ENCODE data around the gene ABHD16A. TPM values are rescaled to one million over a fixed set of nuclear protein-coding genes. Genes with fewer than 3 reads are reported as not detected.

Gene ABHD16A
- total and polyA plus RNA-seq, 2 of the 13 experiments (the other 11 are each of a cell fraction or from before 2014, with no cell fraction given), result 43.5 to 45.4 TPM

- TF ChIP-seq ZHX2 (IDR thresholded peaks at IDR 0.05; ENCODE audit: low read depth) (peak; percentile 49; the same call in 1 of the 2 replicates), ZHX2 (CRISPR knock-in tag; IDR thresholded peaks at IDR 0.05; ENCODE audit: borderline replicate concordance) (no peak), SOX5 (CRISPR knock-in tag; IDR thresholded peaks at IDR 0.05; ENCODE audit: borderline replicate concordance) (peak; percentile 68), FOXJ3 (CRISPR knock-in tag; IDR thresholded peaks at IDR 0.05; ENCODE audit: borderline replicate concordance) (no peak), PREB (CRISPR knock-in tag; IDR thresholded peaks at IDR 0.05) (no peak), ZBTB2 (CRISPR knock-in tag; IDR thresholded peaks at IDR 0.05; ENCODE audit: low read depth) (peak; percentile 42; the same call in 1 of the 2 replicates), MED1 (CRISPR knock-in tag; IDR thresholded peaks at IDR 0.05) (peak; percentile 84), JUND (CRISPR knock-in tag; IDR thresholded peaks at IDR 0.05) (peak; percentile 90), AKNA (CRISPR knock-in tag; IDR thresholded peaks at IDR 0.05; ENCODE audit: borderline replicate concordance) (no peak)
These were observed 33.1 kb upstream of the ABHD16A start, which contains the start of gene CLIC1 (continued) for GRCh38 chr6:31736021-31736767.
